C4-2B (cell line): ENCODE measurements around the gene MFAP3.

Source experiments
- ZFX ChIP-seq: fragments of 450-650 bp; IDR thresholded peaks from 2 replicates; pipeline ENCODE4 v1.6.1; 2017
- TF ChIP-seq, protein P1 (sequence below): fragments of 450-650 bp; conservative IDR thresholded peaks from 2 replicates; pipeline ENCODE4 v1.5.1; 2017; ENCODE audit warnings: mild to moderate bottlenecking

DNA sequence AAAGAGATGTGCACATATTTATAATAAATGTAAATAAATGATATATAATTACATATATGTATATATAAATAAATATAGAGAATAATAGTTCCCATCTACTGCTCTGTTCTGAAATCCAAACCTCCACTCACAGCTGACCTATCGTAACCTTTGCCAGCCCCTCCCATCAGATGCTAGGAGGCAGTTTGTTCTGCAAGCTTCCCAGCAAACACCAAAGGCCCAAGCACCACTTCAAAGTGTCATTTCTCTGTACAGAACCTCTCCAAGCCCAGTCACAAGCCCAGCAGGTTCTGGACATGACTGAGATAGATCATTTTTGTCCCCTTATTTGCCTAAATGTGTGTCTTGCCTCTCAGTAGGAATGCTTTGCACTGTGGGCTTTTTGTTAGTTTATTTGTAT is 62.4 kb downstream of the MFAP3 start:
- TF ChIP-seq ZFX, result no peak
- TF ChIP-seq, protein P1, sequence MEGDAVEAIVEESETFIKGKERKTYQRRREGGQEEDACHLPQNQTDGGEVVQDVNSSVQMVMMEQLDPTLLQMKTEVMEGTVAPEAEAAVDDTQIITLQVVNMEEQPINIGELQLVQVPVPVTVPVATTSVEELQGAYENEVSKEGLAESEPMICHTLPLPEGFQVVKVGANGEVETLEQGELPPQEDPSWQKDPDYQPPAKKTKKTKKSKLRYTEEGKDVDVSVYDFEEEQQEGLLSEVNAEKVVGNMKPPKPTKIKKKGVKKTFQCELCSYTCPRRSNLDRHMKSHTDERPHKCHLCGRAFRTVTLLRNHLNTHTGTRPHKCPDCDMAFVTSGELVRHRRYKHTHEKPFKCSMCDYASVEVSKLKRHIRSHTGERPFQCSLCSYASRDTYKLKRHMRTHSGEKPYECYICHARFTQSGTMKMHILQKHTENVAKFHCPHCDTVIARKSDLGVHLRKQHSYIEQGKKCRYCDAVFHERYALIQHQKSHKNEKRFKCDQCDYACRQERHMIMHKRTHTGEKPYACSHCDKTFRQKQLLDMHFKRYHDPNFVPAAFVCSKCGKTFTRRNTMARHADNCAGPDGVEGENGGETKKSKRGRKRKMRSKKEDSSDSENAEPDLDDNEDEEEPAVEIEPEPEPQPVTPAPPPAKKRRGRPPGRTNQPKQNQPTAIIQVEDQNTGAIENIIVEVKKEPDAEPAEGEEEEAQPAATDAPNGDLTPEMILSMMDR, result no peak
